Heart left ventricle (tissue), 16 donors: Measurements from ENCODE around the gene MYCN. TPM values are rescaled to one million over a fixed set of nuclear protein-coding genes. Genes with fewer than 3 reads are reported as not detected.

Experiments used
- ATAC-seq, 4 donors: fragments of 200-7000 bp; cut with Tn5 transposase; one replicate each; pipeline ENCODE4 v1.9.1; 2020 to 2022; ENCODE audit warnings: moderate library complexity in 4 of 4, mild to moderate bottlenecking in 3 of 4, moderate number of reproducible peaks in 1 of 4
- DNase-seq, 5 donors: peaks; one replicate each; pipeline ENCODE4 v3.0.0-alpha.2; 2020
- H3K27ac ChIP-seq, 12 donors: fragments of 200-600 bp; sonication (generic) in 4 of 12; one replicate each; pipeline versions ENCODE4 v1.5.0 to v1.8.0; 2016 to 2022; ENCODE audit warnings: mild to moderate bottlenecking in 2 of 12
- H3K27me3 ChIP-seq, 9 donors: fragments of 200-600 bp; sonication (generic) in 2 of 9; one replicate each; pipeline versions ENCODE4 v1.5.1 to v1.8.0; 2016 to 2022; ENCODE audit warnings: mild to moderate bottlenecking in 3 of 9
- H3K36me3 ChIP-seq, 9 donors: fragments of 200-600 bp; sonication (generic) in 2 of 9; one replicate each; pipeline versions ENCODE4 v1.5.0 to v1.8.0; 2018 to 2022; ENCODE audit warnings: mild to moderate bottlenecking in 2 of 9
- H3K4me1 ChIP-seq, 12 donors: fragments of 200-600 bp; sonication (generic) in 4 of 12; one replicate each; pipeline versions ENCODE4 v1.5.0 to v1.8.0; 2016 to 2022; ENCODE audit warnings: mild to moderate bottlenecking in 3 of 12
- H3K4me3 ChIP-seq, 12 donors: fragments of 200-600 bp; sonication (generic) in 4 of 12; one replicate each; pipeline versions ENCODE4 v1.5.0 to v1.8.0; 2017 to 2022; ENCODE audit warnings: mild to moderate bottlenecking in 9 of 12, moderate library complexity in 4 of 12
- H3K9me3 ChIP-seq, 12 donors: fragments of 200-600 bp; sonication (generic) in 4 of 12; one replicate each; pipeline versions ENCODE4 v1.5.0 to v1.8.0; 2016 to 2022; ENCODE audit warnings: mild to moderate bottlenecking in 1 of 12
- CTCF ChIP-seq, 12 donors: fragments of 200-600 bp; sonication (generic) in 4 of 12; IDR thresholded peaks; one replicate each; pipeline versions ENCODE4 v1.5.0 to v1.8.0; 2018 to 2022; ENCODE audit warnings: antibody characterized with exemption in 12 of 12, mild to moderate bottlenecking in 5 of 12
- POLR2A ChIP-seq, 2 donors: fragments of 450-650 bp; IDR thresholded peaks; one replicate each; pipeline ENCODE4 v1.6.1; 2017; ENCODE audit warnings: antibody characterized with exemption in 2 of 2, mild to moderate bottlenecking in 2 of 2, moderate library complexity in 2 of 2
- whole genome bisulfite sequencing, 4 donors: extraction: QIAGEN DNeasy Blood & Tissue Kit in 2 of 4; methylation state at CpG; one replicate each; pipeline versions ENCODE4 v1.1.5 to v1.1.7; 2013 to 2018; 5-methylcytosine and 5-hydroxymethylcytosine counted together
- intact Hi-C, 10 donors: fragments of 100-400 bp; cut with DNase I; formaldehyde crosslinking; loops; one replicate each; pipeline versions ENCODE4 v1.11.1 to v1.14.2; 2022
- polyA plus RNA-seq, 2 donors: library from polyadenylated mRNA; stranded (reverse); fragments of 200-250 nt; gene quantifications; one replicate each; pipeline ENCODE4 v1.2.3, GENCODE V29; 2013
- total RNA-seq, 9 donors: library from RNA; depleted of rRNA in 2 of 9; stranded (reverse); fragments of >200 nt in 2 of 9; fragmentation: NEBNext Ultra II Directional in 3 of 9; extraction: Animal tissue kit (Norgen Biotek cat#: 25700) in 3 of 9; gene quantifications; one replicate each; pipeline versions ENCODE4 v1.1.0 to v1.2.4, GENCODE V29; 2016 to 2023
- donor health status: ischemic (EF 13 %, LVEDD 7.1; RV severe dilation, severe dysfunction).
- donor health status: healthy with polysubstance abuse.
- donor health status: DM: no; HTN: yes; CAD: no.
- donor health status: DM: no; HTN: no; CAD: no.
- donor health status: ischemic (EF 25% LVEDD 6.9; RV normal size, moderate dysfunction).
- donor health status: ischemic (EF 25% LVEDD 5.7; RV mildly dilated, moderate dysfunction).
- donor health status: healthy.
- donor health status: DM: yes; HTN: yes; CAD: no.
- donor health status: ischemic (EF 35%, LVEDD 5.7; RV mildly dilated, moderate dysfunction).
- donor health status: nonischemic (EF 11% LVEDD 7.7; RV severe dilation, severe dysfunction).
- donor health status: DM: yes; HTN: yes; CAD: no.
- donor health status: PGD.
- donor health status: ischemic (EF 29% LVEDD 5.4; RV normal size, mild dysfunction).
- donor health status: nonischemic (EF 23%, LVEDD 6.1; RV moderate dilation, normal function).

Gene MYCN
- total and polyA plus RNA-seq, 11 donors, result 0.22 to 1.6 (median 0.62) TPM; not detected in 2

- TF ChIP-seq CTCF (IDR thresholded peaks at IDR 0.05), result no peak
- TF ChIP-seq POLR2A (IDR thresholded peaks at IDR 0.05), result no peak
- WGBS, 4 donors, result 92 to 95% (median 94%) methylated on average over 2 of the region's 2 CpGs
- Histone ChIP-seq H3K9me3 (no peaks in the 10 kb centered on the region), H3K27me3 (peaks cover 0 to 12% (median 0%) of the 10 kb centered on the region in 9 donors), H3K4me3 (no peak overlapping the region), H3K27ac (no peak overlapping the region), H3K4me1 (peaks cover 0 to 21% (median 12%) of the 10 kb centered on the region in 12 donors), H3K36me3 (peaks cover 0 to 12% (median 0%) of the 10 kb centered on the region in 9 donors)
- DNase-seq, result no peak
- intact Hi-C loops, result loop anchor here in 3 of 10 donors (1.0 to 10.0 kb wide), 3 partner anchors 31 to 657 kb away; no protein-coding TSS in a partner anchor
- no peak for ATAC-seq
Measured at GRCh38 chr2:15947431-15947830, 7.1 kb downstream of the MYCN start.

- Histone ChIP-seq H3K4me1 (peaks cover 0 to 10% (median 3%) of the 10 kb centered on the region in 12 donors), H3K27ac (no peak overlapping the region), H3K36me3 (peaks cover 0 to 12% (median 0%) of the 10 kb centered on the region in 9 donors), H3K9me3 (no peaks in the 10 kb centered on the region), H3K27me3 (peaks cover 0 to 1% (median 0%) of the 10 kb centered on the region in 9 donors), H3K4me3 (no peak overlapping the region)
- WGBS, 4 donors, result 95 to 98% (median 97%) methylated on average over 3 of the region's 3 CpGs
- TF ChIP-seq POLR2A (IDR thresholded peaks at IDR 0.05) (no peak), CTCF (IDR thresholded peaks at IDR 0.05) (no peak)
- intact Hi-C loops, result loop anchor here in 2 of 10 donors (10.0 kb wide), 2 partner anchors 266 to 656 kb away; no protein-coding TSS in a partner anchor
- ATAC-seq, result no peak
- no peak for DNase-seq
Measured at GRCh38 chr2:15948704-15948957, 8.3 kb downstream of the MYCN start.

- Histone ChIP-seq H3K4me3 (no peak overlapping the region), H3K9me3 (no peaks in the 10 kb centered on the region), H3K36me3 (peaks cover 0 to 12% (median 0%) of the 10 kb centered on the region in 9 donors), H3K27ac (no peak overlapping the region), H3K27me3 (no peaks in the 10 kb centered on the region), H3K4me1 (peaks cover 0 to 5% (median 0%) of the 10 kb centered on the region in 12 donors)
- WGBS, 4 donors, result 88 to 97% (median 92%) methylated on average over 6 of the region's 6 CpGs
- ATAC-seq (no peak), DNase-seq (no peak)
- TF ChIP-seq CTCF (IDR thresholded peaks at IDR 0.05) (no peak), POLR2A (IDR thresholded peaks at IDR 0.05) (no peak)
- intact Hi-C loops, result loop anchor here in 2 of 10 donors (10.0 kb wide), 2 partner anchors 266 to 656 kb away; no protein-coding TSS in a partner anchor
Measured at GRCh38 chr2:15949126-15949525, 8.8 kb downstream of the MYCN start.

- Histone ChIP-seq H3K4me3 (no peak overlapping the region), H3K4me1 (peaks cover 0 to under 1% (median 0%) of the 10 kb centered on the region in 12 donors), H3K27ac (no peak overlapping the region), H3K9me3 (no peaks in the 10 kb centered on the region), H3K36me3 (peaks cover 0 to 12% (median 0%) of the 10 kb centered on the region in 9 donors), H3K27me3 (no peaks in the 10 kb centered on the region)
- intact Hi-C loops, result loop anchor here in 2 of 10 donors (10.0 kb wide), 2 partner anchors 265 to 655 kb away; no protein-coding TSS in a partner anchor
- no peak for TF ChIP-seq CTCF (IDR thresholded peaks at IDR 0.05)
- no peak for TF ChIP-seq POLR2A (IDR thresholded peaks at IDR 0.05)
- 90 to 94% (median 91%) methylated on average over 5 of the region's 5 CpGs for WGBS, 4 donors
- no peak for ATAC-seq
- DNase-seq, result no peak
Measured at GRCh38 chr2:15949551-15949950, 9.2 kb downstream of the MYCN start.
